ENCODE measurements around the gene TCP11L2. TPM values are rescaled to one million over a fixed set of nuclear protein-coding genes. Genes with fewer than 3 reads are reported as not detected.
A peak's percentile ranks its signal among the peaks of the same experiment; 100 is the strongest.

The TCP11L2 gene
- total and polyA plus RNA-seq, 2 of the 4 experiments (the other 2 are of a cell fraction): 7.3 to 32.8 TPM

DNA sequence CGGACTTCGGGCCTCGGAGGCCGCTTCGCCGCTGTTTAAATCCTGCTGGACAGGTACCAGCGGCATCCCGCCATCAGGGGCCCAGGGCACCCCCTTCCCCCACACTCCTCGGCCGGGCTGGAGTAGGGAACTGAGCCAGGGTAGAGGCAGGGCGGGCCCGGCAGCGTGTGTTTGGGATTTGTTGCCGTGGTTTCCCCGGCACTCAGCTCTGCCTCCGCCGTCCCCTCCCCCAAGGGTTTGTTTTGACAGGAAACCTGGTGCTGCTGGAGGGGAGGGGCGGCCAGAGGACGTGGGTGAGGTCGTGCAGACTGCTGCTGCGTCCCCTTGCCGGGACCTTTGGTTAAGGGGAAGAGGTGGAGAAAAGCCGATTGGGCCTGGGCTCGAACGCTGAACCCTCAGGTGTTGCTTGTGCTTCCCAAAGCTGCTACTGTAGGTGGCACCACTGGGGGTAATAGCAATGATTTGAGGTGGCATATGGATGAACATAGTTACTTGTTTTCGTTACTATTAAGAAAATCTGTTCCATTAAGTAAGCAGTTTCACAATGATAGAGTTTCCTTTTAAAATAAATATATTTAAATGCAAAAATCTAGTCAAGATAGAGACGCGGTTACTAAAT is 778 bp downstream of the TCP11L2 start:
- peak overlapping the region; percentile 47; the same call in 1 of the 2 replicates for H2BK120ac ChIP-seq (ENCODE audit: low read depth, low read length)
- H3K23ac ChIP-seq (ENCODE audit: low read depth, low read length): 0 out of 2 replicates have a peak overlapping the region, but pooled peaks have one; percentile 65
- peak overlapping the region; percentile 80 for H3K4me2 ChIP-seq (ENCODE audit: low read depth, low read length)
- intact Hi-C loops (cut with micrococcal nuclease): loop anchor here (2.0 kb wide), 1 partner anchor 57 kb away; no protein-coding TSS in a partner anchor
- H3K79me1 ChIP-seq (ENCODE audit: low read depth in 1 of 2, low read length in 2 of 2): peaks cover 4 to 26% of the 10 kb centered on the region in 2 experiments; a peak in 3 of 4 replicates
- H3K27me3 ChIP-seq (ENCODE audit: control insufficient read depth, insufficient read depth, low read length): no peaks in the 10 kb centered on the region
- H3K4ac ChIP-seq (ENCODE audit: low read depth, low read length): peak overlapping the region; percentile 85
- H3K27ac ChIP-seq (ENCODE audit: insufficient read depth, low read length): peak overlapping the region; percentile 98
- H4K91ac ChIP-seq (ENCODE audit: insufficient read depth, low read depth, low read length): peak overlapping the region; percentile 37; the same call in 1 of the 2 replicates
- TF ChIP-seq FOS (IDR thresholded peaks at IDR 0.05; ENCODE audit: low read depth, low read length) (no peak), CTCF (conservative IDR thresholded peaks at IDR 0.05; ENCODE audit: low read depth, low read length) (no peak), MAZ (IDR thresholded peaks at IDR 0.05; ENCODE audit: borderline replicate concordance, low read depth, low read length) (peak; percentile 42; the same call in 1 of the 2 replicates), BHLHE40 (IDR thresholded peaks at IDR 0.05; ENCODE audit: low read depth, low read length) (peak; percentile 25; the same call in 1 of the 2 replicates), MXI1 (IDR thresholded peaks at IDR 0.05; ENCODE audit: borderline replicate concordance, low read depth, low read length) (peak; percentile 88), USF2 (IDR thresholded peaks at IDR 0.05; ENCODE audit: low read depth, low read length) (no peak)
- ATAC-seq (ENCODE audit: low read depth): peak; percentile 62
- DNase-seq: peak; percentile 60
- peak overlapping the region; percentile 93 for H2AK9ac ChIP-seq (replicated peaks; ENCODE audit: low read depth, low read length, poor library complexity)
- peak overlapping the region; percentile 29; the same call in 1 of the 2 replicates for H2AK5ac ChIP-seq (ENCODE audit: low read depth, low read length)
- peak overlapping the region; percentile 85 for H3K4me3 ChIP-seq (ENCODE audit: insufficient read depth, low read depth, low read length)
- H2BK5ac ChIP-seq (ENCODE audit: low read depth, low read length, poor library complexity, severe bottlenecking): peak overlapping the region; percentile 96
- peak overlapping the region; percentile 18; the same call in 1 of the 2 replicates for H4K5ac ChIP-seq (ENCODE audit: low read depth, low read length)
- no peaks in the 10 kb centered on the region for H4K20me1 ChIP-seq (ENCODE audit: insufficient read depth, low read length)
- H3K9me3 ChIP-seq (ENCODE audit: control insufficient read depth, insufficient read depth, low read length): no peaks in the 10 kb centered on the region
- BruUV-seq (replicated peaks): TSS peak; percentile 23
- H2BK20ac ChIP-seq (ENCODE audit: low read depth, low read length): no peak overlapping the region
- peak overlapping the region; percentile 64; the same call in 1 of the 2 replicates for H3K18ac ChIP-seq (ENCODE audit: low read depth, low read length)
- H3K9me1 ChIP-seq (ENCODE audit: insufficient read depth, low read length): peaks cover 3% of the 10 kb centered on the region; the same call in 1 of the 2 replicates
- peak overlapping the region; percentile 98 for H2AFZ ChIP-seq (replicated peaks; ENCODE audit: low read length, poor library complexity)
- ChIA-PET POLR2A (ENCODE audit: unreplicated experiment) (no interaction called here), CTCF (interaction anchor here (1.1 kb wide), 1 partner anchor 23 kb away, joined by 3 read pairs; no protein-coding TSS in a partner anchor)
- H4K8ac ChIP-seq (ENCODE audit: low read depth in 2 of 2, low read length in 2 of 2): peak overlapping the region; percentile 56 to 99; a peak in 2 of 4 replicates
- no peak overlapping the region for H2BK15ac ChIP-seq (ENCODE audit: low read depth, low read length)
- H3K56ac ChIP-seq (ENCODE audit: extremely low read depth, insufficient read depth, low read length): no peak overlapping the region
- in situ Hi-C loops (cut with MboI; ENCODE audit: low sequenced_read_pairs): no loop called here
- H3K36me3 ChIP-seq (ENCODE audit: control insufficient read depth, insufficient read depth, low read length): no peaks in the 10 kb centered on the region
- 10% methylated on average over 2 of the region's 28 CpGs; no CpG with 5 or more reads in 1 of the 2 experiments for WGBS, 2 experiments (ENCODE audit: extremely low coverage in 2 of 2, insufficient read length in 1 of 2)
- H3K14ac ChIP-seq (replicated peaks; ENCODE audit: low read depth, low read length): peak overlapping the region; percentile 29; the same call in 1 of the 2 replicates
- H3K9ac ChIP-seq (ENCODE audit: low read depth, low read length): peak overlapping the region; percentile 94
- dilution Hi-C loops (cut with HindIII; ENCODE audit: low sequenced_read_pairs, unreplicated experiment): no loop called here
- H3K4me1 ChIP-seq (ENCODE audit: control insufficient read depth, insufficient read depth, low read length): peaks cover 9% of the 10 kb centered on the region

All from IMR-90 (cell line).